Right lobe of liver (tissue), 4 donors: ENCODE results near the gene CCDC81.

Experiments used
- POLR2A ChIP-seq: fragments of 450-650 bp; IDR thresholded peaks from one replicate; pipeline ENCODE4 v1.6.1; 2017; ENCODE audit warnings: antibody characterized with exemption, mild to moderate bottlenecking
- TF ChIP-seq, protein P1 (sequence below), 4 donors: fragments of 200-600 bp in 3 of 4; fragments of 450-650 bp in 1 of 4; IDR thresholded peaks; one replicate each; pipeline versions ENCODE4 v1.5.1 to v1.8.0; 2016 to 2022; ENCODE audit warnings: antibody characterized with exemption in 4 of 4, mild to moderate bottlenecking in 2 of 4
- donor health status: DM: no; HTN: no; CAD: no.
- donor health status: DM: no; HTN: no; CAD: no.
- donor health status: DM: no; HTN: yes; CAD: no.

DNA sequence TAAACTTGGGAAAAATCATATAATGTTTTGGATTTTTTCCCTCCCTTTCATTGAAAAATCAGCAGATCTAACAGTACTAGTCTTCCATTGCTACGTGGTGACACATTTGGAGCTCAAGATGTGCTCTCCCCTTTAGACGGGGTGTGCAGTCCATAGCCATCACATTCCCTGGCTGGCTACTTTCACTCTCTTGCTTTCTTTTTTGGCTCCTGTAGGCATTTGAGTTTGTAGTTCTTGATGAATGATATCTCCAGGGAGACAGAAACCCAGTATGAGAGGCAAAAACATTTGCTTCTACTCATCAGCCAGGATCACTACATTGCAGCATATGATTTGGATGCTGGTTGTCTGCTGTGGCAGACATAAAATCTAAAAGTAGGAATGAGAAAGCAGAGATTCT, 12.1 kb downstream of the CCDC81 start:
- TF ChIP-seq, protein P1, sequence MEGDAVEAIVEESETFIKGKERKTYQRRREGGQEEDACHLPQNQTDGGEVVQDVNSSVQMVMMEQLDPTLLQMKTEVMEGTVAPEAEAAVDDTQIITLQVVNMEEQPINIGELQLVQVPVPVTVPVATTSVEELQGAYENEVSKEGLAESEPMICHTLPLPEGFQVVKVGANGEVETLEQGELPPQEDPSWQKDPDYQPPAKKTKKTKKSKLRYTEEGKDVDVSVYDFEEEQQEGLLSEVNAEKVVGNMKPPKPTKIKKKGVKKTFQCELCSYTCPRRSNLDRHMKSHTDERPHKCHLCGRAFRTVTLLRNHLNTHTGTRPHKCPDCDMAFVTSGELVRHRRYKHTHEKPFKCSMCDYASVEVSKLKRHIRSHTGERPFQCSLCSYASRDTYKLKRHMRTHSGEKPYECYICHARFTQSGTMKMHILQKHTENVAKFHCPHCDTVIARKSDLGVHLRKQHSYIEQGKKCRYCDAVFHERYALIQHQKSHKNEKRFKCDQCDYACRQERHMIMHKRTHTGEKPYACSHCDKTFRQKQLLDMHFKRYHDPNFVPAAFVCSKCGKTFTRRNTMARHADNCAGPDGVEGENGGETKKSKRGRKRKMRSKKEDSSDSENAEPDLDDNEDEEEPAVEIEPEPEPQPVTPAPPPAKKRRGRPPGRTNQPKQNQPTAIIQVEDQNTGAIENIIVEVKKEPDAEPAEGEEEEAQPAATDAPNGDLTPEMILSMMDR (IDR thresholded peaks at IDR 0.05) = no peak
- TF ChIP-seq POLR2A = no peak
